AG04449 (cell line): Measurements from ENCODE around the gene VPS36.
"Not testable (repeated sequence)": the region's sequence is repeated elsewhere in the genome, so short reads cannot be mapped to it uniquely, and the experiment has no call there.

ENCODE experiments used
- CTCF ChIA-PET: fragments of 350-600 bp; formaldehyde crosslinking; extraction: SDS; loops from one replicate; lab custom pipeline; 2021; ENCODE audit warnings: antibody characterized with exemption; lab: Yijun Ruan, JAX
- POLR2A ChIA-PET: fragments of 400-600, 350-600 bp; formaldehyde crosslinking; extraction: SDS; loops from one replicate; lab custom pipeline; 2020; ENCODE audit warnings: antibody characterized with exemption, inconsistent platforms; lab: Yijun Ruan, JAX
- DNase-seq: peaks from one replicate; pipeline ENCODE4 v3.0.0-alpha.2; 2010; ENCODE audit warnings: low read depth, low spot score
- H3K4me3 ChIP-seq: 2 replicates; pipeline ENCODE4 v1.5.1; 2011; ENCODE audit warnings: low read depth, mild to moderate bottlenecking, control low read depth, low read length
- CTCF ChIP-seq: IDR thresholded peaks from one replicate; pipeline ENCODE4 v1.5.1; 2011; ENCODE audit warnings: mild to moderate bottlenecking, moderate library complexity, low read length, control low read depth, inconsistent platforms; ENCODE audit not compliant: insufficient read depth; ENCODE audit errors: missing control alignments

VPS36 gene, protein sequence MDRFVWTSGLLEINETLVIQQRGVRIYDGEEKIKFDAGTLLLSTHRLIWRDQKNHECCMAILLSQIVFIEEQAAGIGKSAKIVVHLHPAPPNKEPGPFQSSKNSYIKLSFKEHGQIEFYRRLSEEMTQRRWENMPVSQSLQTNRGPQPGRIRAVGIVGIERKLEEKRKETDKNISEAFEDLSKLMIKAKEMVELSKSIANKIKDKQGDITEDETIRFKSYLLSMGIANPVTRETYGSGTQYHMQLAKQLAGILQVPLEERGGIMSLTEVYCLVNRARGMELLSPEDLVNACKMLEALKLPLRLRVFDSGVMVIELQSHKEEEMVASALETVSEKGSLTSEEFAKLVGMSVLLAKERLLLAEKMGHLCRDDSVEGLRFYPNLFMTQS

DNA sequence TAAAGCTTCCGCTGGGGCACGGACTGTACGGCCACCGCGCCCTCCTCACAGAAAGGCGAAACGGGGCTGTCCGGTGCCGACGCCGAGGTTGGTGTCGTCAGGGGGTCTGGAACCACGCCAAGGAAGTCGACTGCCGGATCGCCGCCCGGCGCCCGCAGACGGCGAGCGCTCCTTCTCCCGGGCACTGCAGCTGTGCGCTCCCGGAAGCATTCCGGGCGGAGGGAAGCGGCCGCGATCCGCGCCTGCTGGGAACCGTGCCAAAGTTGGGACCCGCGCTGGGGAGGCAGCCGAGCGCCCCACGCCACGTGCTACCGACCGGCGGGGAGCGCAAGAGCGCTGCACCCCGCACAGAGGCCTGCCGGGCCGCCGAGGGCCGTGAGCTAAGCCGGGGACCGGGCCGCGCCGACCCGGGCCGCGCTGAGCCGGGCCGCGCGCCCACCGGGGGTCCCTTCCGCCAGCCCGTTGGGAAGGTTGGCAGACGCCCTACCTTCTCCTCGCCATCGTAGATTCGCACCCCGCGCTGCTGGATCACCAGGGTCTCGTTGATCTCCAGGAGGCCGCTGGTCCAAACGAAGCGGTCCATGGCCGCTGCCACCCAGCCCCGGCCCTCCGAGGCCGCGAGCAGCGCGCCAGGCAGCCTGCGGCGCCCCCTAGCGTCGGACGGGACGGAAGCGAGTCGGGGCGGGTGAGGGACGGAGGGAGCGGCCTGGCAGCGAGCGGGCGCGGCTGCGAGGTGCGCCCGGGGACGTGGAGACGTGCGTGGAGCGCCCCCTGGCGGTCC, at the start of gene VPS36:
VPS36 (minus strand) TSS at position 623 of the 781 bp plus-strand sequence; CDS start at position 583, 40 bp downstream.
- POLR2A ChIA-PET, result interaction anchor here (0.7 to 1.7 kb wide), 7 partner anchors 8 to 323 kb away, joined by 3 to 6 read pairs (median 4); no protein-coding TSS in a partner anchor
- DNase-seq, result peak; percentile 51
- CTCF ChIA-PET, result interaction anchor here (0.6 to 7.3 kb wide), 58 partner anchors 9 to 635 kb away, joined by 3 to 300 read pairs (median 4); partner anchors contain the start of genes NEK3 and NEK5
- TF ChIP-seq CTCF, result peak; percentile 92
- peak within 1 kb of the TSS; percentile 86 for H3K4me3 ChIP-seq

- POLR2A ChIA-PET, CTCF ChIA-PET, H3K4me3 ChIP-seq, DNase-seq: not testable (repeated sequence)
These were observed 47.5 kb upstream of the VPS36 start for GRCh38 chr13:52497979-52498378.

DNA sequence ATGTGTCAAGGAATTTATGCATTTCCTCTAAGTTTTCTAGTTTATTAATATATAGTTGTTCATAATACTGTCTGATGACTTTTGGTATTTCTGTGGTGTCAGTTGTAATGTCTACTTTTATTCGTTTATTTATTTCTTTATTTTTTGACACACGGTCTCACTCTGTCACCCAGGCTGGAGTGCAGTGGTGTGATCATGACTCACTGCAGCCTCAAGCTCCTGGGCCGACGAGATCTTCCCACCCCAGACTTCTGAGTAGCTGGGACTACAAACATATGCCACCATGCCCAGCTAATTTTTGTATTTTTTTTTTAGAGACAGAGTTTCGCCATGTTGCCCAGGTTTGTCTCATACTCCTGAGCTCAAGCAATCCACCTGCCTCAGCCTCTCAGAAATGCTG, 43.8 kb upstream of the VPS36 start:
- CTCF ChIA-PET, DNase-seq, H3K4me3 ChIP-seq, POLR2A ChIA-PET: not testable (repeated sequence)

GRCh38 chr13:52491015-52491414, 40.6 kb upstream of the VPS36 start:
- CTCF ChIA-PET, POLR2A ChIA-PET, H3K4me3 ChIP-seq, DNase-seq: not testable (repeated sequence)

- POLR2A ChIA-PET, H3K4me3 ChIP-seq, CTCF ChIA-PET, DNase-seq: not testable (repeated sequence)
These were observed 38.3 kb upstream of the VPS36 start for GRCh38 chr13:52488763-52489162.

GRCh38 chr13:52487078-52487477, 36.6 kb upstream of the VPS36 start:
- CTCF ChIA-PET, H3K4me3 ChIP-seq, POLR2A ChIA-PET, DNase-seq: not testable (repeated sequence)

- CTCF ChIA-PET, H3K4me3 ChIP-seq: not testable (repeated sequence)
These were observed 30.4 kb upstream of the VPS36 start for GRCh38 chr13:52480677-52481428.

DNA sequence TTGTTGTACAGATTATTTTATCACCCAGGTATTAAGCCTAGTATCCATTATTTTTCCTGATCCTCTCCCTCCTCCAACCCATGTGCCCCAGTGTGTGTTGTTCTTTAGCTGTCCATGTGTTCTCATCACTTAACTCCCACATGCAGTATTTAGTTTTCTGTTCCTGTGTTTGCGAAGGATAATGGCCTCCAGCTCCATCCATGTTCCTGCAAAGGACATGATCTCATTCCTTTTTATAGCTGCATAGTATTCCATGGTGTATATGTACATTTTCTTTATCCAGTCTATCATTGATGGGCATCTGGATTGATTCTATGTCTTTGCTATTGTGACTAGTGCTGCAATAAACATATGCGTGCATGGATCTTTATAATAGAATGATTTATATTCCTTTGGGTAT, 18.1 kb upstream of the VPS36 start:
- CTCF ChIA-PET, result interaction anchor here (0.9 to 1.0 kb wide), 2 partner anchors 13 to 18 kb away, joined by 3 to 6 read pairs; no protein-coding TSS in a partner anchor
- POLR2A ChIA-PET, DNase-seq, H3K4me3 ChIP-seq: not testable (repeated sequence)

More at GRCh38 chr13:52480677-52481428, 30.4 kb upstream of the VPS36 start:
- DNase-seq, POLR2A ChIA-PET: not testable (repeated sequence)

DNA sequence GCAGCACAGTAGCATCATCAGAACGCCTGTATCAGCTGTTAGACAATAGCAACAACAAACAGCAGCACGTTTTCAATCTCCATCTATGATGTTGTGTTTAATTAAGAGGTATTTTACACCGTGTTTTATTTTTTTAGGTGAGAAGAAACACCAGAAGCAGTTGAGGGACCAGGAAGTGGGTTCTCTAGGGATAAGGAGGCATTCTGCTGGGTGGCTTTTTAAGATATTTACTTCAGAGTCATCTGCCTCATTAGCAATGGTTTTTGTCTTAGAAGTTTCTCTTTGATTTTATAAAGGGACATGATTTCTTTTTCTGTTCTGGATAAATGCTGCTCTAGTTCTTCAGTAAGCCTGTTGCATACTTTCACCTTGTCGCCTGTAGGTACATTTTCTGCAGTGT, 13.1 kb upstream of the VPS36 start:
- POLR2A ChIA-PET, result no interaction called here
- no peak for TF ChIP-seq CTCF
- H3K4me3 ChIP-seq, result no peak overlapping the region
- DNase-seq, result no peak
- CTCF ChIA-PET, result interaction anchor here (6.3 kb wide), 1 partner anchor 13 kb away, joined by 44 read pairs; the partner anchor contains the start of gene VPS36
